ENCODE data around the gene FXYD6.

Gene FXYD6

DNA sequence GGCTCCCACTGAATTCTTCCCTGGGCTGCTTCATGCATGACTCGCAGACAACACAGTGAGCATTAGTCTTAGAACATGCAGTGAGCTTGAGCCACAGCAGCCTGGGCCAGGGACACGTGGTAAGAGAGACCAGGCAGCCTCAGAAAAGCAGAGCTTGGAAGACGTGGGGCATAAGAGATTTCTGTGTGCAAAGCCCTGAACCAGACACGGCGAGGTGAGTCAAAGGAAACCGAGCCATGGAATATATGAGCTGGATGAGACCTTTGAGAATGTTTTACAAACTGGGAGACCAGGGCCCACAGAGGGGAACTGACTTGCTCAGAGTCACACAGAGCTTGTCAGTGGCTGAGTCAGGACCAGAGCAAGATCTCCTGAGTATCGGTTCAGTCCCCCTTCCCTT, 8.5 kb upstream of the FXYD6 start:
- DNase-seq = no peak

- DNase-seq = no peak
Observed at GRCh38 chr11:117883063-117883462, 6.6 kb upstream of the FXYD6 start.

- DNase-seq = peak; percentile 31
Observed at GRCh38 chr11:117882311-117882905, 6.0 kb upstream of the FXYD6 start.

- no peak for DNase-seq
Observed at GRCh38 chr11:117881217-117881616, 4.8 kb upstream of the FXYD6 start.

GRCh38 chr11:117879516-117880480, 3.3 kb upstream of the FXYD6 start:
- DNase-seq = no peak

DNA sequence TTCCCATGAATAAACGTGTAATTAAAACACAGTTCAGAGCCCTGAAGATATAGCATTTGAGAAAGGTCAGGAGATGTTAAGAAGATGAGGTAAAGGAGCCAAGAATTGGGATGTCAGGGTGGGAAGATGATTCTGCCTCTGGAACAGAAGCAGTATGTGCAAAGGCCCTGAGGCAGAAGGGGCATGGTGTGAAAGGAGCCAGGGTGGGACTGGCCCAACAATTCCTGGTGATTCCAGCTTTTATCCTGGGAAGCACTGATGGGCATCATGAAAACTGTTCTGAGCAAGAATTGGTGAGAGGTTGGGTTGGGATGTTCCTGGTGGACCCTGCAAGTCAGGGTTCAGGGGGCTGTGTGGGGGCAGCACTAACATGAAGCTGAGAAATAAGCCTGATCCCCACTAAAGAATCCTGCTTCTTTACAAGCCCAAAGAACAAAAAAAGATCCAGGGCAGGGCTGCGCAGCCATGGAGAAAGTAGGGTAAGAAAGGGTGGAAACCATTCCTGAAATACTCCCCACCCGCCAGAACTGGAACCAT, 2.5 kb upstream of the FXYD6 start:
- DNase-seq = no peak

- DNase-seq = no peak
Observed at GRCh38 chr11:117878314-117878938, 2.0 kb upstream of the FXYD6 start.

DNA sequence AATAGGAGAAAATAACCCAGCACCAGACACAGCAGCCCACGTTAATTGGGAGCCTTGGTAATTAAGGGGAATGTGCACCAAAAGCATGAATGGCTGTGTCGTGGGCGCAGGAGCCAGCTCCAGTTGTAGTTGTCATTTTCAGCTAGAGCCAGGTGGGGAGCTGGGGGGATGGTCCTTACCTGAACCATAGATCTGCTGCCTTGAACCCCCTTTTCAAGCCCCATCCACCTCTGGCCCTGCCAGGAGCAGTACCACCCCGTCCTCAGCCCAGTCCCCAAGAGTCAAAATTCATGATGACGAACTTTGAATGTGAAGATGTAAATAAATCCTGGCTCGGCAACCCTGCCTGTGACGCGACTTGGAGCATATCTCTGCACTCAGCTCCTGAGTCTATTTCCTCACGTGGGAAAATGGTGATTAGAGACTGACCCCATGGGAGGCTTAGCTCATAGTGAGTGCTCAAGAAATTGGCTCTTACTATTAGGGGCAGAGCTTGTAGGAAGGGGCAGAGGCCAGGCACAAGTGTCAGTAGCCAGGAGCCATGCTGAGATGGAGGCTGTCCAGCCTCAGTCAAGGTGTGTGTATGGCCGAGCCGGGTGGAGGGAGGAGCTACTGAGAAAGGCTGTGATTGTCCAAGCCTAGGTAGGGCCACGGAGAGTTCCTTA, 794 bp upstream of the FXYD6 start:
- peak; percentile 51 for DNase-seq

DNA sequence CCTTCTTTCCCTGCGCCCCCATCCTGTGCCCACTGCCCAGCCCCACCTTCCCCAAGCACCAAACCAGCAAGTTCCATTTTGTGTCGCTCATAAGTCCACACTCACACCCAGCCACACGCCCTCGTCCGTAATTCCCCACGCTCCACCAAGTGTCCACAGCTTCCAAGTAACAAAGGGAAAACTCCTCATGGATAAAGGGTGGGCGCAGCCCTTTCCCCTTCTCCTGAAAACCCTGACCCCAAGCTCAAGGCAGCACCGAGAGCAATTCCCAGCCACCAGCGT, 458 bp downstream of the FXYD6 start:
- DNase-seq = no peak

DNA sequence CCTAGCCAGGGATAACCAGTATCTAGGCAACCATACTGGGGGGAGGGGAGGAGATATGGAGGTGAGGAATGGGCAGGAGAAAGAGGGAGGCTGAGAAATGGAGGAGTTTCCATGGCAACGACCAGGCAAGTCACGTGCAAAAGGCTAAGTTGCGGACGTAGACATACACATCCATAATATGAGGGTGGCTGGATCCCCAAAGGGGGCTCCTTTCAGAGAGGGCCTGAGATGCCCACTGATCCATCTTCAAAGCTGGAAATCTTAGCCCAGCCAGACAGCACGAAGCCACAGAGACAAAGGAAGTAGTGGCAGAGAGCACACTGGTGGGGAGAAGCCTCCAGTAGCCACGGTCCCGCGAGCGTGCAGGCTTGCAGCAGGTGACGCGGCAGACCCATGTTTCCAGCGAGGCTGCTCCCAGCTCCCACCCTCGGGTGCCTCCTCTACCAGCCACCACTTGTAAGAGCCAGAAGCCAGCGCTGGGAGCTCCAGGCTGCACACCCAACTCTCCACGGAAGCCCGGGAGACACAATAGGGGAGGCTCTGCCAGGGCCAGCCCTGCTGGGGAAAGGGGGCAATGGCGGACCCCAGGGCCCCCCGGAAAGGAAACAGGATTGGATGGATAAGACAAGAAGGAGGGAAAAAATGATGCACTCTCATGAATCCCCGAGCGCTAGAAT, 938 bp downstream of the FXYD6 start:
- DNase-seq = peak; percentile 9

GRCh38 chr11:117874910-117875381, 1.5 kb downstream of the FXYD6 start:
- DNase-seq = no peak

- no peak for DNase-seq
Observed at GRCh38 chr11:117874253-117874909, 2.1 kb downstream of the FXYD6 start.

- DNase-seq = no peak
Observed at GRCh38 chr11:117873828-117874125, 2.7 kb downstream of the FXYD6 start.

DNA sequence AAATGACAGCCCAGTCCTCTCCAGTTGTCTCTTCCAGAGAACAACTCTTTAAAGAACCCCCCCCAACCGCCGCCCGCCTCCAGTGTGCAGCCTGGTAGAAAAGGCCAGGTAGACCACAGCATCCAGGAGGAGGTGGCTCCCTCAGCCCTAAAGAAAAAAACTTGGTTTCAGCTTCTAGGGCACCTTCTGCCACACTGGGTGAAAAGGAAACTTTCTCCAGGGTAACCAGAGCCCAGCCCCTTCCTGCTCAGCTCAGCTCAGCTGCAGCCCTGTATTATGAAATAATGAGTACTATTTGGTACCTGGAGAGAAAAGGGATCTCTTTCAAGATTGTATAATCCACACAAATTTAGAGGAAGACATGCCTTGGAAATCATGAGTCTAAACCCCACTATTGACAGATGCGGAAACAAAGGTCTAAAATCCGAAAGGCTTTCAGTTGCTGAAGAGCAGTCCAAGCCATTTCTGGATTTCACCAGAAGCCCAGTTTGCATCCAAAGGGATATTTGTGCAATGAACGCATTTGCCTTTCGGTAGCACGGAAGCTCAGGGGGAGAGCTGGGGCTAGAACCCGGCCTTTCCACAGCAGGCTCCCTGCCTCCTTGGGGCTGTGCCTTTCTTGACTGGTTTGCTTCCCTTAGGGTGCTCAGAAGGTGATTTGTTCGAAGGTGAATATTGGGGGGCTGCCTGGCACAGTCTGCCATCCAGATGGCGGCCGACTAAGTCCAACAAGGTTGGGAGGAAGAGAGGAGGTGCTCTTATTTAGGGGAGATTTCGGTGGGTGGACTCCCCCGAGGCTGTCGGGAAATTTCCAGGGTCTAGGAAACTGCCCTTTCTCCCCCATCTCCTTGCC, 3.3 kb downstream of the FXYD6 start:
- DNase-seq = no peak

DNA sequence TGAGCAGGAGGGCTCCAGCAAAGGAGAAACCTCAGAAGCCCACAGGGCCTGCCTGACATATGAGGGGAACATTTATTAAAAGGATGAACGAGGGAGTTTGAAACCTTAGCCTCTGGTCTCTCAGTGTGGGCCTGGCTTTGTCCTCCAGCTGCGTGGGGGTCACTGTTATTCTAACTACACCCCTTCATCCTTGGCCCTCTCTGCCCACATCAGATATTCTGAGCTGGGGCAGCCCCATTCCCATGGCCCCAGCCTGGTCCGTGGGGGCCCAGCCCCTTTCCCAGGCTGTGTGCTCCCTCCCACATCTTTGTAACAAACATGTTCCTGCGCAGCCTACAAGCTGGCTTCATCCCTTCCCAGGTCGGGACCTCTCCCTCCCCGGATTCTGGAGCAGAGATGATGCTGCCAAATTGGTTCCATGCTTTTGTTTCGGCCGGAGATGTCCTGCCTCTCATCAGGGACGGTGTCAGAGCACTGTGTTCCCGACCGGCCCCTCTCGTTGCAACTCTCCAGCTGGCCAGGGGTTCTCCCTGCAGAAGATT, 4.0 kb downstream of the FXYD6 start:
- no peak for DNase-seq

DNA sequence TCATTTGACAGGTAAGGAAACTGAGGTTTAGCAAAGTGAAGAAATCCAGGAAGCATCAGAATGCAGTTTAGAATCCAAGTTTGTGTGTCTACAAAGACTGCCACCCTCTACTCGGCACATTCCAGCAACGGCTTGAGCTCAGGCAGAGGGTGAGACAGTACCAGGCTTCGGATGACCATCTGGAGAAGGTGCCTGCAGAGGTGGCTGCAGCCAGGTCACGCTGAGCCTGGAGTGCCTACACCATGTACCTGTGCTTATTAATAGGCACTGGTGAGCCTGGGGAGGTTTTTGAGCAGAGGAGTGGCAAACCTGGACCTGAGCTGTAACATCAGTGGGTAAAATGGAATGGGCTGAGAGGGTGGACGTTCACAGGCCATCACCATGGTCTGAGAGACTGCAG, 4.7 kb downstream of the FXYD6 start:
- no peak for DNase-seq

GRCh38 chr11:117871160-117871559, 5.3 kb downstream of the FXYD6 start:
- no peak for DNase-seq

- no peak for DNase-seq
Observed at GRCh38 chr11:117870103-117870952, 6.1 kb downstream of the FXYD6 start.

- DNase-seq = no peak
Observed at GRCh38 chr11:117869604-117870003, 6.9 kb downstream of the FXYD6 start.
